Stimulated activated CD4-positive, alpha-beta T cell treated with anti-CD3 and anti-CD28 coated beads, Interleukin-4, amount 100 ng/mL, for 1 hour (primary cell): Measurements from ENCODE around the gene SAP25.
"Not testable (repeated sequence)": the region's sequence is repeated elsewhere in the genome, so short reads cannot be mapped to it uniquely, and the experiment has no call there.

Source experiments
- DNase-seq: peaks from one replicate; pipeline ENCODE4 v3.0.0-alpha.2; 2020

Gene SAP25

GRCh38 chr7:100556541-100556940 is 17.2 kb downstream of the SAP25 start:
- no peak for DNase-seq

- no peak for DNase-seq
These were observed 18.0 kb downstream of the SAP25 start for GRCh38 chr7:100555701-100556100.

GRCh38 chr7:100553032-100553431 is 20.7 kb downstream of the SAP25 start:
- no peak for DNase-seq

GRCh38 chr7:100552532-100552931 is 21.2 kb downstream of the SAP25 start:
- no peak for DNase-seq

GRCh38 chr7:100548446-100548845 is 25.3 kb downstream of the SAP25 start:
- DNase-seq: not testable (repeated sequence)

- DNase-seq: no peak
These were observed 25.8 kb downstream of the SAP25 start for GRCh38 chr7:100547872-100548271.

- no peak for DNase-seq
These were observed 26.5 kb downstream of the SAP25 start for GRCh38 chr7:100546926-100547800.

GRCh38 chr7:100546129-100546925 is 27.4 kb downstream of the SAP25 start:
- no peak for DNase-seq

- DNase-seq: peak; percentile 41
These were observed 28.2 kb downstream of the SAP25 start for GRCh38 chr7:100545360-100546128.

GRCh38 chr7:100544967-100545359 is 28.7 kb downstream of the SAP25 start:
- no peak for DNase-seq

- no peak for DNase-seq
These were observed 29.3 kb downstream of the SAP25 start for GRCh38 chr7:100544386-100544785.

- no peak for DNase-seq
These were observed 30.1 kb downstream of the SAP25 start for GRCh38 chr7:100543586-100543985.

GRCh38 chr7:100541309-100541708 is 32.4 kb downstream of the SAP25 start:
- not testable (repeated sequence) for DNase-seq

- DNase-seq: no peak
These were observed 33.5 kb downstream of the SAP25 start for GRCh38 chr7:100540073-100540723.

- peak; percentile 10 for DNase-seq
These were observed 34.2 kb downstream of the SAP25 start for GRCh38 chr7:100539436-100540006.

GRCh38 chr7:100538654-100539435 is 34.9 kb downstream of the SAP25 start, which contains the start of gene AGFG2:
AGFG2 (plus strand) TSS chr7:100539203; CDS start chr7:100539347, 144 bp downstream.
- DNase-seq: peak; percentile 100

- DNase-seq: no peak
These were observed 35.4 kb downstream of the SAP25 start for GRCh38 chr7:100538348-100538653.

- not testable (repeated sequence) for DNase-seq
These were observed 37.0 kb downstream of the SAP25 start for GRCh38 chr7:100536695-100537094.

- not testable (repeated sequence) for DNase-seq
These were observed 37.7 kb downstream of the SAP25 start for GRCh38 chr7:100535982-100536381.

- no peak for DNase-seq
These were observed 41.3 kb downstream of the SAP25 start for GRCh38 chr7:100532165-100533022.
